Endothelial cell of umbilical vein (primary cell): ENCODE results near the gene TBX20. TPM values are rescaled to one million over a fixed set of nuclear protein-coding genes. Genes with fewer than 3 reads are reported as not detected.

Experiments used
- BruUV-seq: library from RNA; stranded (reverse); fragments of 400-500 nt; replicated peaks from 2 replicates; lab custom pipeline; 2021; lab: Mats Ljungman, UMichigan
- CTCF ChIA-PET: fragments of 300-600, 350-600 bp; sonication (Branson Sonifier 250); formaldehyde crosslinking; loops from one replicate; lab custom pipeline; 2021; ENCODE audit warnings: antibody characterized with exemption, inconsistent platforms; lab: Charles Lee
- POLR2A ChIA-PET: fragments of 300-600, 350-600 bp; sonication (Branson Sonifier 250); formaldehyde crosslinking; loops from one replicate; lab custom pipeline; 2021; ENCODE audit warnings: antibody characterized with exemption, inconsistent platforms; lab: Charles Lee
- DNase-seq: peaks from one replicate; pipeline ENCODE4 v3.0.0-alpha.2; 2011; ENCODE audit warnings: low read depth, low spot score
- FAIRE-seq: peaks from 2 replicates; lab custom pipeline; 2011; peaks lifted over from hg19 to GRCh38; lab: Jason Lieb, UNC
- H2AFZ ChIP-seq: 2 replicates; pipeline ENCODE4 v1.6.0; 2012; ENCODE audit warnings: low read depth, low read length, control low read depth, inconsistent platforms
- H3K27ac ChIP-seq: 2 replicates; pipeline ENCODE4 v1.5.1; 2011; ENCODE audit warnings: low read depth, mild to moderate bottlenecking, control low read depth, low read length, moderate library complexity; ENCODE audit not compliant: insufficient read depth
- H3K27me3 ChIP-seq, 2 experiments: 2 replicates each; pipeline versions ENCODE4 v1.6.0 to v1.6.1; 2011; ENCODE audit warnings: low read length in 2 of 2, mixed read lengths in 1 of 2; ENCODE audit not compliant: control insufficient read depth in 2 of 2, insufficient read depth in 2 of 2
- H3K36me3 ChIP-seq, 2 experiments: 2 replicates in 1 of 2; 3 replicates in 1 of 2; pipeline ENCODE4 v1.5.1; 2011; ENCODE audit warnings: low read length in 2 of 2, mild to moderate bottlenecking in 1 of 2, moderate library complexity in 1 of 2; ENCODE audit not compliant: control insufficient read depth in 2 of 2, insufficient read depth in 2 of 2; ENCODE audit errors: extremely low read depth in 1 of 2
- H3K4me1 ChIP-seq: 3 replicates; pipeline ENCODE4 v1.5.1; 2011; ENCODE audit warnings: mild to moderate bottlenecking, low read length; ENCODE audit not compliant: control insufficient read depth, insufficient read depth; ENCODE audit errors: extremely low read depth
- H3K4me2 ChIP-seq: 2 replicates; pipeline ENCODE4 v1.6.1; 2011; ENCODE audit warnings: low read length, control low read depth, mixed read lengths; ENCODE audit not compliant: insufficient read depth
- H3K4me3 ChIP-seq, 3 experiments: fragments of 200-600 bp in 1 of 3; sonication (generic), shearing (Covaris generic) in 1 of 3; replicated peaks in 1 of 3; 2 replicates each; pipeline ENCODE4 v1.5.1; 2011 to 2016; ENCODE audit warnings: control low read depth in 3 of 3, low read length in 3 of 3, mild to moderate bottlenecking in 2 of 3, inconsistent platforms in 1 of 3, low read depth in 1 of 3, moderate library complexity in 1 of 3; ENCODE audit not compliant: insufficient read depth in 1 of 3
- H3K79me2 ChIP-seq: 2 replicates; pipeline ENCODE4 v1.6.0; 2012; ENCODE audit warnings: low read length, inconsistent platforms; ENCODE audit not compliant: control insufficient read depth, insufficient read depth
- H3K9ac ChIP-seq: replicated peaks from 2 replicates; pipeline ENCODE3; 2011; ENCODE audit warnings: low read length, control low read depth; ENCODE audit not compliant: insufficient read depth; ENCODE audit errors: extremely low read depth
- H3K9me1 ChIP-seq: replicated peaks from 3 replicates; pipeline ENCODE4 v1.6.0; 2011; ENCODE audit warnings: mild to moderate bottlenecking, low read length; ENCODE audit not compliant: control insufficient read depth, insufficient read depth; ENCODE audit errors: extremely low read depth
- H3K9me3 ChIP-seq: replicated peaks from 2 replicates; pipeline ENCODE4 v1.5.1; 2012; ENCODE audit warnings: low read length, inconsistent platforms; ENCODE audit not compliant: control insufficient read depth, insufficient read depth
- H4K20me1 ChIP-seq: replicated peaks from 2 replicates; pipeline ENCODE3; 2011; ENCODE audit warnings: mild to moderate bottlenecking, low read length; ENCODE audit not compliant: control insufficient read depth, insufficient read depth; ENCODE audit errors: extremely low read depth
- CTCF ChIP-seq, 2 donors: IDR thresholded peaks; 1 replicate in 1 of 2; 2 replicates in 1 of 2; pipeline ENCODE4 v1.5.1; 2011; ENCODE audit warnings: low read length in 2 of 2, mild to moderate bottlenecking in 2 of 2, moderate library complexity in 2 of 2, control low read depth in 1 of 2, inconsistent platforms in 1 of 2, low read depth in 1 of 2; ENCODE audit not compliant: insufficient read depth in 1 of 2; ENCODE audit errors: extremely low read depth in 1 of 2
- EZH2 ChIP-seq: IDR thresholded peaks from 2 replicates; pipeline ENCODE4 v1.6.1; 2012; ENCODE audit warnings: borderline replicate concordance, low read depth, mild to moderate bottlenecking, moderate library complexity, low read length, inconsistent platforms; ENCODE audit not compliant: severe bottlenecking
- FOS ChIP-seq: IDR thresholded peaks from 2 replicates; pipeline ENCODE4 v1.6.1; 2011; ENCODE audit warnings: mild to moderate bottlenecking, low read length, moderate library complexity, borderline replicate concordance; ENCODE audit not compliant: insufficient read depth
- GATA2 ChIP-seq: IDR thresholded peaks from 2 replicates; pipeline ENCODE4 v1.7.0; 2011; ENCODE audit warnings: low read depth, mild to moderate bottlenecking, moderate library complexity, mixed read lengths, low read length; ENCODE audit not compliant: insufficient read length, insufficient read depth
- JUN ChIP-seq: IDR thresholded peaks from 2 replicates; pipeline ENCODE4 v1.6.1; 2011; ENCODE audit warnings: borderline replicate concordance, low read depth; ENCODE audit not compliant: insufficient read length, insufficient read depth
- MAX ChIP-seq: IDR thresholded peaks from 2 replicates; pipeline ENCODE4 v1.6.1; 2011; ENCODE audit not compliant: insufficient read depth, insufficient read length
- MYC ChIP-seq: IDR thresholded peaks from one replicate; pipeline ENCODE4 v1.6.1; 2011; ENCODE audit warnings: mild to moderate bottlenecking, low read depth, low read length
- POLR2A ChIP-seq: IDR thresholded peaks from 2 replicates; pipeline ENCODE4 v1.6.1; 2012; ENCODE audit warnings: low read depth, mild to moderate bottlenecking, control low read depth, low read length
- POLR2AphosphoS5 ChIP-seq: IDR thresholded peaks from 2 replicates; pipeline ENCODE4 v1.6.1; 2012; ENCODE audit warnings: low read depth, mild to moderate bottlenecking, control low read depth, low read length, moderate library complexity; ENCODE audit not compliant: insufficient read depth
- dilution Hi-C: fragments of 300-500 bp; cut with MboI; formaldehyde crosslinking; loops from one replicate; pipeline ENCODE4 v1.15.0; 2019; ENCODE audit warnings: low sequenced_read_pairs; ENCODE audit not compliant: extremely low pct_ligation_motif_present
- intact Hi-C: fragments of 100-400 bp; cut with micrococcal nuclease; formaldehyde crosslinking; loops from one replicate; pipeline ENCODE4 v1.10.0; 2022
- polyA plus RNA-seq, 4 experiments: library from polyadenylated mRNA; depleted of rRNA in 3 of 4; stranded (reverse) in 3 of 4; unstranded in 1 of 4; fragments of >200 nt; gene quantifications; 2 replicates each; pipeline versions ENCODE4 v1.2.1 to v1.2.3, GENCODE V29; 2011 to 2012; ENCODE audit warnings: missing spikeins in 1 of 4
- total RNA-seq: library from RNA; stranded (reverse); gene quantifications from 2 replicates; pipeline ENCODE4 v1.2.3, GENCODE V29; 2021

TBX20 gene
- total and polyA plus RNA-seq, 2 donors (not counting 3 experiments of a cell fraction or from before 2014, with no cell fraction given) = not detected

GRCh38 chr7:35280902-35281301, 27.0 kb upstream of the TBX20 start:
- dilution Hi-C loops (no loop called here), intact Hi-C loops (no loop called here)
- no peak for DNase-seq
- Histone ChIP-seq H3K36me3 (no peaks in the 10 kb centered on the region), H3K9me3 (no peaks in the 10 kb centered on the region), H3K27ac (no peak overlapping the region), H3K4me2 (no peak overlapping the region), H3K9me1 (no peaks in the 10 kb centered on the region), H3K79me2 (no peaks in the 10 kb centered on the region), H3K9ac (no peak overlapping the region), H3K27me3 (peaks cover 0 to 2% of the 10 kb centered on the region in 2 experiments), H2AFZ (no peak overlapping the region), H3K4me3 (no peak overlapping the region), H3K4me1 (no peaks in the 10 kb centered on the region), H4K20me1 (no peaks in the 10 kb centered on the region)
- no TSS peak for BruUV-seq
- POLR2A ChIA-PET = no interaction called here
- CTCF ChIA-PET = interaction anchor here (0.6 to 0.9 kb wide), 2 partner anchors 10 to 40 kb away, joined by 3 read pairs; no protein-coding TSS in a partner anchor
- FAIRE-seq = no peak
- TF ChIP-seq JUN (no peak), MAX (no peak), FOS (no peak), POLR2A (no peak), CTCF (IDR thresholded peaks at IDR 0.05; ENCODE audit: extremely low read depth in 1 of 2, insufficient read depth in 1 of 2, low read depth in 1 of 2, low read length in 2 of 2) (no peak), EZH2 (no peak), GATA2 (no peak), MYC (no peak), POLR2AphosphoS5 (no peak)
